ENCODE results near the gene HOXA4.

HOXA4 gene

DNA sequence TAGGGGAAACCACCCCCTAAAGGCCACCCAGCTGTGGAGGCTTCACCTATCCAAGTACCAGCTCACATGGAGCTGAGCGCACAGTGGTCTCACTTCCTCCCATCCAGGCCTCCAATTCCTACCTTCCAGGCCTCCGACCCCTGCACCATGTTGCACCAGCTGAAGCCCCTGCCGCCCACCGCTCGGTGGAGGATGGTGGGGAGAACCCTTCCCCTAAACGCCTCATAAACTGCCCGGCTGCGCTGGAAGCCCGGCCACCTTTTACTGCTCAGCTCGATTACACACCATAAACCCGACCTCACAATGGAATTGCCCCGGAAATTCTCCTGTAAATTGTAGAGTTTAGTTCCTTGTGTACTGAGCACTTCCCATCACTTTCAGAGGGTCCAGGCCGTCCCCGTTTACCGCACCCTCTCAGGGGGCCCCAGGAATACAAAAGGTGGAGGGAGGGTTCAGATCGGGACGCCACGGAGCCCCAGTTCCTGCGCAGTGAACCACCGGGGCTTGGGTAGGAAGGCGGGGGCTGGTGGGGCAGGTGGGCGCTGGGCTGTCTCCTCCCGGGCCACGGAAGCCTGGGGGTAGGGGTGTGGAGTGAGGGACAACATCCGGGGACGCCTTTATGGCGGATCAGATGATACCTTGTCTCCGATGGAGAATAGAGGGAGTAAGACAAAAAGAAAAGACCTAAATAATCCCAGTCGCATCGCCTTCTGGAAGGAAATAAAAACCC lies 27.3 kb upstream of the HOXA4 start:
- no peak for DNase-seq (ENCODE audit: low read depth)

DNA sequence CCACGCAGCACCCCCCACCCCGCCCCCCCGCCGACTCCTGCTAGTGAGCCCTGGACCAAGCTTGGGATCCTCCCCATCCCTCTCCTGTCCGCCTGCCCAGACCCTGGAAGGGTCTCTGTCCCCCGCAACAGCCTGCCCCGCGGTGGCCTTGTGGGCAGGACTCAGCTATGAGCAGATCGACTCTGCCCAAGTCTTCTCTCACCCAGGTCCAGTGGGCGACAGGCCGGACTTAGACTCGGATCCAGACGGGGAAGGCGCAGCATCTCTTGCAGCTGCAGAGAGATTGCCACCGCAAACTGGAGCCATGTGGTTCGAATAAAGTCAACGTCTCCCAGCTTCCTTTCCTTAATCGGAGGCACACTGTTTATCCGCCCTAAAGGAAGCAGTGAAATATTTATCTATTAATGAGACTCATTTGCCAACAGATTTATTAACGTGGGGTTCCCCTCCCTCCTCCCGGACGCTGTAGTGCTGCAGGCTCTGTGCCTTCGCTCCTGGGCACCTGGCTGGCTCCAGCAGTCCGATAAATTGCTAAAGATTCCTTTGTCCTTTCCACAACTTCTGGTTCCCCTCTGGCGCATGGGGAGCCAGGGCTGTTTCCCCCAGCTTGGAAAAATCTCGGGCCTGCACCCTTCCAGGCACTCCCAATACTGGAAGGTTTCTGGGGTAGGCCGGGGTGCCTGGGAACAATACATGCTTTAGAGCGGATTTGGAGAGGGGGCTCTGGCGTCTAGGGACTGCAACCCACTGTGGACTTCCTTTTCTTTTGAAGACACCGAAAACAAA lies 26.6 kb upstream of the HOXA4 start:
- no peak for DNase-seq (ENCODE audit: low read depth)

DNA sequence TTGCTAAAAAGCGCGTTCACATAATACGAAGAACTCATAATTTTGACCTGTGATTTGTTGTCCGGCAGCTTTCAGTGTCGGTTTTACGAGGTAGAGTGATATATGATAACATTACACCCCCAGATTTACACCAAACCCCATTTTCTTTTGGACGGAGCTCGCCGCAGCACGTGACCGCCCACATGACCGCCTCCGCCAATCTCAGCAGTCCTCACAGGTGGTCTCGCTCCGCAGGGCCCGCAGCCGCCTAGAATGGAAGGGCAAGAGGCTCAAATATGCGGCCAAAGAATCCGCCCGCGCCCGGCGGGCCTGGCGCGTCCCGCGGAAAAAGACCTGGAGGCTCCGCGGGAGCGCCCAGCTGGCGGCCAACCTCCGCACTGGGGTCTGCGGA lies 25.9 kb upstream of the HOXA4 start, which contains the start of gene HOXA7:
HOXA7 (minus strand) TSS at position 168 of the 391 bp plus-strand sequence; CDS start at position 38, 130 bp downstream.
- DNase-seq (ENCODE audit: low read depth), result no peak

DNA sequence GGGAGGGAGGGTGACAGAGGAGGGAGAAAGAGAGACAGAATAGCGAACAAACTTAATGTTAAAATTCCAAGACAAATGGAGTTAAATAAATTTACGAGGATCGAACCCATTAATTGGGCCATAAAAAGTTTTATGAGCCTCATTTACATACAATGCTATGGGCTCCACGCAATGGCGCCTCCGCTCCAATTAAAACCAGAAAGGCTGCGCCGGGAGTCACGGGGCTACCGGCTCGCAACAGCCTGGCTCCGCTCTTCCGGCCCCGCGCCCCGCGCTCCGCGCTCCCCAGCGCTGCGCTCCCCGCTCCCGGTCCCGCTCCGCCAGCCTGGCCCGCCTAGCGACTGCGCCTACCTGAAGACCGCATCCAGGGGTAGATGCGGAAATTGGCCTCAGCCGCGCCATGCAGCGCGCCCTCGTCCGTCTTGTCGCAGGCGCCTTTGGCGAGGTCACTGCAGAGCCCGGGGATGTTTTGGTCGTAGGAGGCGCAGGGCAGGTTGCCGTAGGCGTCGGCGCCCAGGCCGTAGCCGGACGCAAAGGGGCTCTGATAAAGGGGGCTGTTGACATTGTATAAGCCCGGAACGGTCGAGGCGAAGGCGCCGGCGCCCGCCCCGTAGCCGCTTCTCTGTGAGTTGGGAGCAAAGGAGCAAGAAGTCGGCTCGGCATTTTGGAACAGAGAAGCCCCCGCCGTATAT lies 25.4 kb upstream of the HOXA4 start:
- DNase-seq (ENCODE audit: low read depth), result peak; percentile 10

DNA sequence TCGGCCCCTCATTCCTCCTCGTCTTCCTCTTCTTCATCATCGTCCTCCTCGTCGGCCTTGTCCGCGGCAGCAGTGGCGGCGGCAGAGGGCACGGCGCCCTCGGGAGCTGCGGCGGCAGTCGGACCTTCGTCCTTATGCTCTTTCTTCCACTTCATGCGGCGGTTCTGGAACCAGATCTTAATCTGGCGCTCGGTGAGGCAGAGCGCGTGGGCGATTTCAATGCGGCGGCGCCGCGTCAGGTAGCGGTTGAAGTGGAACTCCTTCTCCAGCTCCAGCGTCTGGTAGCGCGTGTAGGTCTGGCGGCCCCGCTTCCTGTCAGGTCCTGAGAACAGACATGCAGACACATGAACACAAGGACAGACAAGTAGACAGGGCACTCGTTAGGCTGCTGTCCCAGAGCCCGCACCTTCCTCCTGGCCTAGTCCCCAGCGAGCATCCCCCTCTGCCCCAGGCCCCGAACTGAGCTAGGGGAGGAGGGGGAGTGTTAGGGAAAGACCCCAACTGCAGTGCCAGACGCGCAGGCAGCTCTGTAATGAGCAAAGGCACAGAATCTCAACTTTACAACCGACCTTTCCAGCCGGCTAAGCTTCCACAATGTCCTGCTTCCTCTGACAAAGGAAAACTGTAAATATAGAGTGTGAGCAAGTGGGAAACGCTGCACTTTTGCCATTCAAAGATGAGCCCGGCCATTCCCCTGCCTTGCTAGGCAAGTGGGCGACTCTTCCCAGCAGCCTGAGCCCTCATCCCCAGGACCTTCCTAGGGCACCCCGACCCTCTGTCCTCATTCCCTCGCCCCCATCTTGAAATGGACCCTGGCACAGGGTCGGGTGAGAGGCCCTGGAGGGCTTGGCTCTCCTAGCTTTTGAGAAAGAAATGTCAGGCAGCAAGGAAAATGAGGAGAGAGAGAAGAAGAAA lies 24.6 kb upstream of the HOXA4 start:
- no peak for DNase-seq (ENCODE audit: low read depth)

DNA sequence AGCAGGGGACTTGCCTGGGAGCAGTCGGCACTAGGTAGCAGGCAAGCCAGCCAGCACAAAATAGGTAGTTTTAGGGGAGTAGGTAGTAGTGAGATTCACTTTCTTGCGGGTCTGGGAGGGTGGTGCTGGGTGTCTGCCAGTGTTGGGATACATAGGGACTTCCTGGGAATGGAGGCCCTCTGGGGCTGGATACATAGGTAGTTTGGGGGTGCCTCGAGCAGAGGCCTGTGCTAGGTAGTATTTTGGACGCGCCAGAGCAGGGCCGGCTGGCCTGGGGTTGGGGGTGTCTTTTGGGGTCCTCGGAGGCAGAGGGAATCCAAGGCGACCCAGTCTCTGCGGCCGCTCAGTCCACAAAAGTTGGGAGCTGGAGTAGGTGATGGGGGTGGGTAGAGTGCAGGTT lies 23.8 kb upstream of the HOXA4 start:
- DNase-seq (ENCODE audit: low read depth), result no peak

DNA sequence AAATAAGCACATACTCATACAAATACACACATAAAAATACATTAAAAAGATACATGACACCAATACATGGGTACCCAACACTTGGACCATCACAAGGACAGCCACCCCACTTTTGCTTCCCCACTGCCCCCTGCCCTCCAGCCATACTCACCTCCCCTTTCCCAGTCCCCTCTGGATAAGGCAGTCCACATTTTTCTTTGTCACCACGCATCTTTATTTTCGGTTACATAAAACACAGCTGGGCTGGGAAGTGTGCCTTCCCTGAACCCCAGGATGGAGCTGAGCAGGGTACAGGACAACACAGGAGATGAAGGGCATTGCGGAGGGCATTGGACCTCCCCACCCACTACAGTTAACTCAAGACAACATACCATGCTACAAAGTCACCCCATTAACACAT lies 23.0 kb upstream of the HOXA4 start:
- no peak for DNase-seq (ENCODE audit: low read depth)

DNA sequence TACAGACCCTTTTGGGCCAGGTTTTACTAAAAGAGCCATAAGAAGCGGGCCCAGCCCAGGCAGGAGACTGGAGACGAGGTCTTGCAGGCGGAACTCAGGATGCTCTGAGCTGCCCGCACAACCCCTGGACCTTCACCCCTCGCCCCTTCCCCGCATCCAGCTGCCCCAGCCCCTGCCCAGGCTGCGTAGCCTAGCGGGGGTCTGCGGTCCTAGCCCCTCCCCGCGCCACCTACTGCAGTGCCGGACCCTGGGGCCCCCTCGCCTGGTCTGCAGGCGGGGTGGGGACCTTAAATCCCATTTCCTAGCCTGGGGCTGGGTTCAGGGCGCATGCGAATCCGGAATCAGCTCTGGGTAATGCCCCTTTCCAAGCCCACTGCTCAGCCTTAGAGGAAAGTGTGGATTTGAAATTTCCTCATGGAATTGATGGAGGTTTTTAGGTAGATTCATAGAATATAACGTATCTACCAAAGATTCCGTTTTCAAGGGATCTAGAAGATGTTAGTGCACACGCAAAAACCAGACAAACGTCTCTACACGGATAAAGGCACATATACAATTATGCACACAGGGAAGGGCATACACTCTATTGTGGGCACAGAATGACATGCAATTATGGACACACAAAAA lies 22.4 kb upstream of the HOXA4 start:
- DNase-seq (ENCODE audit: low read depth), result no peak

DNA sequence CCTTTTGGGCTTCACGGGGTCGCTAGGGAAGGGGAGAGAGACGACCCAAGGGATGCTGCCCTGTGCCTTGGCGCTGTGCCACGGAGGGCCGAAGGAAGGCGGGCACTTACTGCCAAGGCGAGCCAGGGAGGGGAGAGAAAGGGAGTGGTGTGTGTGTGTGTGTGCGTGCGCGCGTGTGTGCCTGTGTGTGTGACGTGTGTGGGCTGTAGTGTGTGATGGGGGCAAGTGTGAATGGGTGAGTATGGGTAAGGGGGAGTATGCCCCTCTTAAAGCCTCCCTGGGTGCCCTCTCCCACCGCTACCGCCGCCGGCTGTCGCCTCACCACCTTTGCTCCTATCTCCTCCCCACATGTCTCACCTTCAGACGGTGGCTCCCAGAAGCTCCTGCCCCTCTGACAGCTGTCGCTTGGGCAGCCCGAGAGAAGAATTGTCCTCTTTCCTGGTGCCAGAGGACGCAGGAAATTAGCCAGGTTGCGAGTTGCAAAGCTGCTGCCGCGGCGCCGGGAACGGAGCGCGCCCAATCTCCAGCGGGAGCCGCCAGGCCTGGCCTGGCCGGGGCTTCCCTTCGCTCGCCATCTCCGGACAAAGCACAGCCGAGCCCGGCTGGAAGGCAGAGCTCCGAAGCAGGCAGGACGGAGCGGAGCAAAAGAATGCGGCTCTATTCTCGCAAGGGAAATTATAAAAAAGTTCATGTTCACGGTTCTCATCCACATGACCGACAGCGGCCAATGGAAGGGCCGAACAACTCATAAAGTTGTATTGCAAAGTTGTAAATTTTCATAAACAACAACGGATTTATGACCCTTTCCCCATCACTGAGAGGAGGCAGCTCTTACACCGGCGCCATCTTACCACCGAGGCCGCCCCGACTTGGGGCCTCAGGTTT lies 21.6 kb upstream of the HOXA4 start, which contains the start of gene HOXA3:
HOXA3 (minus strand) TSS at position 653 of the 885 bp plus-strand sequence. CDS start 41,943 bp downstream, outside the sequence.
- no peak for DNase-seq (ENCODE audit: low read depth)

DNA sequence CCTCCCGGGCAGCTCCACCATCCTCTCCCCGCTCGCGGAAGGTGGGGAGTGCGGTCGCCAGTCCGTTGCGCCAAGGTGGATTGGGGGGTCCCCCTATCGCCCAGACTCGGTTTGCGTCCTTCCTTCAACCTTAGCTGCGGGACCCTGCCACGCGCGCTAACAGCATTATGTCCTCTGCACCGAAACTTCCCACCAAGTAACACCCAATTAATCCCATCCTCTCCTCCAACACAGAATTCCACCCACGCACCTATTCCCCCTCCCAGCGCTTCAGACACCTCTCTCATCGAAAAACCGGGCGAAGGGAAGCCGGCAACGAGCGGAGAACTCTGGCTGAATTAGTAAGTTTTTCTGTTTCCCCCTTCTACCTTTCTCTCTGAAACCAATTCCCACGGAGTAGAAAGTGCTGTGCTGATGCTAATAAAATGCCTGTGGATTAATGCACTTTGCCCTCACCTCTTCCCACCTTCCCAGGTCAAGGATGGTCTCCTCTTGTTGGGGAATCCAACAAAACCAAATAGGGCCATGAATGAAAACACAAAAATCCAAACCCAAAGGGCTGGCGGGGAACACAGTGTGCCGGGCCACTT lies 20.9 kb upstream of the HOXA4 start:
- DNase-seq (ENCODE audit: low read depth), result no peak

DNA sequence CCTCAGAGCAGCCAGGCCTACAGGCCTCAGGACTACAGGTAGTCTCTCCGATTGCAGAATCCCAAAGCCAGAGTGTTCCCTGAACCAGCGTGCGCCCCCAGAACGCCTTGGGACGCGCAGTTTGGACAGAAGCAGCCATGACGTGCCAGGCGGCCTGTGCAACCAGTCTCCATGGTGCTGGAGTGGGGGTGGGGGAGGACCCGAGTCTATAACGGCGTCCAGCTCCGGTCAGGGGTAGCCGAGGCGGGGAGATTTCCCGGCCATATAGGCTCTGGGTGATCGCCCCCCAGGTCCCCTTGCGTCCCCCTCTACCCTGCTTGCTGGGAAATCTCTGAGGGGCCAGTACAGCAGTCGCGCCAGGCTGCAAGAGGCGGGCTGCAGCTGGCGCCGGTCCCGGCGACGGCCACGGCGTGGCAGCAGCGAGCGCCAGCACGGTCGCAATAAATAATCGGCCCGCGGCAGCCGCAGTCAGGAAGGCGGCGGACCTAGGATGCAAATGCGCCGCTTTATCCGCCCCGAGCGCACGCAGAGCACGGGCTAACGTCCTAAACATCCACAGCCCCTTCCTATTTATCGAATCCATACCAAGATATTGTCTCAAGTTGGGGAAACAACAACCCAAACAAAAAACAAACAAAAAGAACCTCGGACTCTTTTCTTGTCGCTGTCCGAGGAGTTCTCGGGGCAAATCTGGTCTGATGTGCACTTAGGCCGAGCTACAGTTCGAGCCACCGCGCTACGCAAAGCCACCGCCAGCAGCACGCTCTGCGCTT lies 20.2 kb upstream of the HOXA4 start:
- no peak for DNase-seq (ENCODE audit: low read depth)

DNA sequence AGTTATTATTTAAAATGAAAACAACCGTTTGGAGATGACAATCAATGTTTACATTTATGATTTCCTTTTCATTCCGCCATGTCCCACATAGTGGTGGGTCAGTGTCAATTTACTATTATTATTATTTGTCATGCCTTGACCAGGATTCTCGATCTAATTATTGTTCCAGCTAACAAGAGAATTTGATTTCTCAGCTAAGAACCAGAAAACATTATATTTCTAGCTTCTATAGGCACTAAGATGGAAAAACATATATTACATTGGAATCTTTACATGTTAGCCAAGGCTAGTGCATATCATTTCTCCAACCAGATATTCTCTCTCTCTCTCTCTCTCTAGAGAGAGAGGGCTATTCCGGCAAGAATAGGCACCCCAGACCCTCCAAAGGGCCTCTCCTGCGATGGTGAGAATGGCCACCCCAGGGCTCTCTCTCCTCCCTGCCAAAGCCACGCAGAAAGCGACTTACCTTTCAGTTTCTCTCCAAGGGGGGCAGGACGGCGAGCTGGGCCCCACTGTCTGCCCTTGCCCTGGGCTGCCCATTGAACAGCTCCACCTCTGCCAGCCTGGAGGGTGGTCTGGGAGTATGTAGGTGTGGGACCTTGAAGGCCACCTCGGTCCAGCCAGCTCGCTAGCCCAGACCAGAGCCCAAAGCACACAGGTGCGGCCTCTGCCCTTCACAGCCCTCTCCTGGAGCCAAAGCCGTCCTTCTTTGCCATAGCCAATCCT lies 19.4 kb upstream of the HOXA4 start:
- DNase-seq (ENCODE audit: low read depth), result no peak

DNA sequence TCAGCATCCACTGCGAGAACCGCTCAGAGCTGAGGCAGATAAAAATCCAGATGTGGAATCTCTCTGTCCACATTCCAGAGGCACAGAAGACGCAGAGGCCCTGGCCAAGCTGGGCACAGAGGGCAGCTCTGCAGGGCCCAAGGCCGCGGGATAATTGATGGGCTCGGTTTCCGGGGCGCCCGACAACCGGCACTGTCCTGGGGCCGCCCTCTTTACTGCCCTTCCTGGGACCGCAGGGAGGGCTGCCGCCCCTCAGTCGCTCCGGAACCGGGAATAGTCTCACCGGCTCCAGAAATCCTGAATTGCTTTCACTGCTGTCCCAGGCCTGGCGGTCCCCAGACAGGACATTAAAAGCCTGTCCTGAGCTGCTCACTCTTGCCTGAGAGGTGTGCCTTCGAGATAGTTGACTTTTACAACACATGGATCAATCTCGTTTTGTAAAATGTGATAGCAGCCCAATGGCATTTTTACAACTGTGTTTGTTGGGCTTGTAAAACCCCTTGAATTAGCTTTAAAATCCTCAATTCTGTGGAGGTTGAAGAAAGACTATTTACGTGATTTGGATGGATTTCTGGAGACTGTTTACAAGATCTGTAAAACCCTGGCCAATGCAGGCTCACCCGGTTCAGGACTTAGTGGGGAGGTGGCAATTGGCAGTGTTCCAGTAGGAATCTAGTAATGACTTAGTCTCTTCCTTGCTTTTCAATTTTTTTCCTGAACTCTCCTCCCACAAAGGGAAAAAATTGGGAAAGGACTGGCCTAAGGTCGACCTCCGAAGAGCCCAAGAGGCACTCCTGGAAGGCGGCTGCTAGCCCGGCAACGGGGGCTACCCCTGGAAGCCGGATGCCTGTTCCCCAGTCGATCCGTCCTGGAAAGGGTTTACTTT lies 18.4 kb upstream of the HOXA4 start:
- DNase-seq (ENCODE audit: low read depth), result no peak

DNA sequence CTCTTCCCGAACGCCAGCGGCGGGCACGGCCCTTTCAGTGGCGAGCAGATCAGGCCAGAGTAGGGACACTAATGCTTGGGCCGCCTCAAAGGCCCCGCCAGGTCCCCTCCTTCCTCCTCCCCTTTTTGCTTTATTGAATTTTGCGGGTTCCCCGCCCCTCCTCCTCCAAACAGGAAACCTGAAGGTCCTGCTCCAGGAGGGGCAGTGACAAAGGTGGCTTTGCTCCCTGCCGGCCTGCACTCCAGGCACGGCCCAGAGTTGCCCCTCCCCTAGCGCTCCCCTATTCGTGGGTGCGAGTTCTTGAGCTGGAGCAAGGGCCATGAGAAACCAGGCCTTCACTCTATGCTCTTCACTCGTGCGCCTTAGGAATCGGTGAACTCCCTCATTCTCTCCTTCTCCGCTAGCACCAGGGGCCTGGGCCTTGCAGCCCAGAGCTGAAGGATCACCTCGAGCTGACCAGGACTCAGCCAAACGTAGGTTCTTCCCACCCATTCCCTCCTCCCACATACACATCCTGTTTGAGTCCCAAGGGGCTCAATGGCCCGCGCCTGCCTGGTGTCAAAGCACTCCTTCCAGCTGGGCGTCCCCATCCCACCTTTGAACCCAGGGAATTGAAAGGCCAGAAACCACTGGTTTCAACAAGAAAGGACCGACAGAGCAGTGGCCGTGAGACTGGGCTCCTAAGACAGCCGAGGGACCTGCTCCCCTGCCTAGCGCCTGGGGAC lies 17.6 kb upstream of the HOXA4 start:
- no peak for DNase-seq (ENCODE audit: low read depth)

DNA sequence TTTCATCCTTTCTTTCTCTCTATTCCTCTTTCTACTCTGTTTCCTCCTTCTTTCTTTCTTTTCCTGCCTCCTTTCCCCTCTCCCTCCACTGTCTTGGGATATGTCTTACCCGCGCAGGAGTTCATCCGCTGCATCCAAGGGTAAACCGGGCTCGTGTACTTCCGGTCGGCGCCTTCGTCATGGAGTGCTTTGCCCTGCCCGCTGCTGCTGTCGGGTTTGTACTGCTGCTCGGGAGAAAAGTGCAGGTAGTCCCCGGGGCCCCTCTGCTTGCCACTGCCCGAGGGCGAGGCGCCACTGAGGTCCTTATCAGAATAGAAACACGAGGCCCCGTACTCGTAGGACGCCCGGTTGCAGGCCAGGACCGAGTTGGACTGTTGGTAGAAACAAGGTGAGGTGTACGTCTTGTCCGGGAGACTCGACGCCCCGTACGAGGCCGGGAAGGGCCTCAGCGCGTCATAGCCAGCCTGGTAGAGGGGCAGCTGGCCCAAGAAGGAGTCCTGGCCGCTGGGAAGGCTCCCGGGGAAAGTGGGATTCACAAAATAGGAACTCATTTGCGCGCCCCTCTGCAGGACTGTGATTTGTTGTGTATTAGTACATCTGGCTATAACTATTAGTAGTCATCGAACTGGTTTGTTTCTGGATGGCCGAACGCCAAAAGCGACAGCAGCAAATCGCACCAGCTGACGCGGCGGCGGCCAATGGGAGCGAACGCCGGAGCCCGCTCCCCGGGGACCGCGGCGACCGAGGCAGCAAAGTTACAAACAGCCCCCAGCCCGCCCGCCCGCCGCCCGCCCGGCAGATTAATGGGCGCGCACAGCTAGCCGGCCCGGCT lies 16.9 kb upstream of the HOXA4 start, which contains the start of gene HOXA6:
HOXA6 (minus strand) TSS at position 576 of the 832 bp plus-strand sequence; CDS start at position 551, 25 bp downstream.
- DNase-seq (ENCODE audit: low read depth), result no peak
